Measurements from ENCODE around the gene CACUL1. TPM values are rescaled to one million over a fixed set of nuclear protein-coding genes. Genes with fewer than 3 reads are reported as not detected.

The CACUL1 gene
- total RNA-seq, 1 experiment from 2014 or later = 67.5 TPM

DNA sequence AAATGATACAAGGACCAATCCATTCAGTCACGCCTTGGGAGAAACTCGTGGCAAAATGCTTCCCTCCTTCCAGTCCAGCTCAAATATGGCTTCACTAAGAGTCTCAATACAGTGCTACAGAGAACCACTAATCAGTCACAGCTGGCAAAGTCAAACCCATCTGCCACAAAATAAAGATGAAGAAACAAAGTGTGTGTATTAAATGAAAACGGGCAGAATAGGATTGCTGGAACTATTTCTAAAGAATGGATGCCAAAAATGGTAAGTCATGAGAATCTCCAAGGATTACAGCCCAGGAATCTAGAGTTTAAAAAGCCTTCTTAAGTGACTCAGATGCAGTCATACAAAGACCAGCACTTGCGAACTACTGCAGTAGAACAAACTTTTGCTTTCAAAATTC lies 61.9 kb downstream of the CACUL1 start:
- Histone ChIP-seq H3K27ac (ENCODE audit: low read depth, low read length) (no peak overlapping the region), H3K27me3 (ENCODE audit: insufficient read depth, low read length) (no peaks in the 10 kb centered on the region), H3K4me2 (ENCODE audit: low read length) (no peak overlapping the region), H3K36me3 (ENCODE audit: control insufficient read depth in 1 of 2, insufficient read depth in 2 of 2, low read length in 2 of 2) (peaks cover 2 to 5% of the 10 kb centered on the region in 2 experiments; a peak in 1 of 4 replicates), H4K20me1 (ENCODE audit: insufficient read depth) (no peaks in the 10 kb centered on the region), H3K9ac (ENCODE audit: low read length) (no peak overlapping the region), H3K4me1 (ENCODE audit: control insufficient read depth in 1 of 2, insufficient read depth in 2 of 2, low read length in 2 of 2) (peaks cover 2 to 3% of the 10 kb centered on the region in 2 experiments; a peak in 3 of 4 replicates), H2AFZ (ENCODE audit: low read depth, low read length, poor library complexity, severe bottlenecking) (no peak overlapping the region), H3K4me3 (replicated peaks in 1 of 2; ENCODE audit: low read depth in 1 of 2, low read length in 2 of 2) (no peak overlapping the region), H3K9me2 (ENCODE audit: insufficient read depth) (no peaks in the 10 kb centered on the region), H3K79me2 (ENCODE audit: insufficient read depth, low read length) (peaks cover 14% of the 10 kb centered on the region; the same call in 1 of the 2 replicates), H3K9me3 (ENCODE audit: control insufficient read depth in 1 of 2, insufficient read depth in 1 of 2, low read depth in 1 of 2, low read length in 2 of 2) (no peaks in the 10 kb centered on the region)
- ChIA-PET POLR2A (no interaction called here), RAD21 (ENCODE audit: low non-redundant PET in 1 of 2, low total read pairs in 2 of 2, uncharacterized antibody in 2 of 2, unreplicated experiment in 2 of 2) (no interaction called here), CTCF (no interaction called here)
- ATAC-seq (no peak), DNase-seq (ENCODE audit: low read depth, low spot score) (no peak)
- intact Hi-C loops (cut with micrococcal nuclease) = no loop called here
- no peak for TF ChIP-seq CTCF (IDR thresholded peaks at IDR 0.05 in 2 of 3, conservative IDR thresholded peaks at IDR 0.05 in 1 of 3; ENCODE audit: borderline replicate concordance in 1 of 3, insufficient read depth in 1 of 3, low read depth in 2 of 3, low read length in 2 of 3)
- TF ChIP-seq, protein P1, sequence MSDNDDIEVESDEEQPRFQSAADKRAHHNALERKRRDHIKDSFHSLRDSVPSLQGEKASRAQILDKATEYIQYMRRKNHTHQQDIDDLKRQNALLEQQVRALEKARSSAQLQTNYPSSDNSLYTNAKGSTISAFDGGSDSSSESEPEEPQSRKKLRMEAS (IDR thresholded peaks at IDR 0.05) = no peak
- no peak for TF ChIP-seq POLR2A (IDR thresholded peaks at IDR 0.05; ENCODE audit: borderline replicate concordance, extremely low read depth, insufficient read depth, insufficient read length)
- TF ChIP-seq ELF1 (IDR thresholded peaks at IDR 0.05; ENCODE audit: borderline replicate concordance, low read depth) = no peak
- no peak for TF ChIP-seq YY1 (IDR thresholded peaks at IDR 0.05; ENCODE audit: extremely low read depth, insufficient replicate concordance, low read depth, low read length)
- no peak for TF ChIP-seq SP1 (IDR thresholded peaks at IDR 0.05; ENCODE audit: low read depth)
- TF ChIP-seq SRF (IDR thresholded peaks at IDR 0.05; ENCODE audit: low read depth) = no peak
- TF ChIP-seq ZFX (IDR thresholded peaks at IDR 0.05) = no peak
- TF ChIP-seq FOSL1 (IDR thresholded peaks at IDR 0.05; ENCODE audit: low read depth) = no peak
- TF ChIP-seq ATF3 (IDR thresholded peaks at IDR 0.05) = no peak
- no peak for TF ChIP-seq CEBPB (IDR thresholded peaks at IDR 0.05; ENCODE audit: low read depth)
- no peak for TF ChIP-seq JUND (IDR thresholded peaks at IDR 0.05)
- no peak for TF ChIP-seq EGR1 (IDR thresholded peaks at IDR 0.05; ENCODE audit: low read depth)
- TF ChIP-seq, protein P2, sequence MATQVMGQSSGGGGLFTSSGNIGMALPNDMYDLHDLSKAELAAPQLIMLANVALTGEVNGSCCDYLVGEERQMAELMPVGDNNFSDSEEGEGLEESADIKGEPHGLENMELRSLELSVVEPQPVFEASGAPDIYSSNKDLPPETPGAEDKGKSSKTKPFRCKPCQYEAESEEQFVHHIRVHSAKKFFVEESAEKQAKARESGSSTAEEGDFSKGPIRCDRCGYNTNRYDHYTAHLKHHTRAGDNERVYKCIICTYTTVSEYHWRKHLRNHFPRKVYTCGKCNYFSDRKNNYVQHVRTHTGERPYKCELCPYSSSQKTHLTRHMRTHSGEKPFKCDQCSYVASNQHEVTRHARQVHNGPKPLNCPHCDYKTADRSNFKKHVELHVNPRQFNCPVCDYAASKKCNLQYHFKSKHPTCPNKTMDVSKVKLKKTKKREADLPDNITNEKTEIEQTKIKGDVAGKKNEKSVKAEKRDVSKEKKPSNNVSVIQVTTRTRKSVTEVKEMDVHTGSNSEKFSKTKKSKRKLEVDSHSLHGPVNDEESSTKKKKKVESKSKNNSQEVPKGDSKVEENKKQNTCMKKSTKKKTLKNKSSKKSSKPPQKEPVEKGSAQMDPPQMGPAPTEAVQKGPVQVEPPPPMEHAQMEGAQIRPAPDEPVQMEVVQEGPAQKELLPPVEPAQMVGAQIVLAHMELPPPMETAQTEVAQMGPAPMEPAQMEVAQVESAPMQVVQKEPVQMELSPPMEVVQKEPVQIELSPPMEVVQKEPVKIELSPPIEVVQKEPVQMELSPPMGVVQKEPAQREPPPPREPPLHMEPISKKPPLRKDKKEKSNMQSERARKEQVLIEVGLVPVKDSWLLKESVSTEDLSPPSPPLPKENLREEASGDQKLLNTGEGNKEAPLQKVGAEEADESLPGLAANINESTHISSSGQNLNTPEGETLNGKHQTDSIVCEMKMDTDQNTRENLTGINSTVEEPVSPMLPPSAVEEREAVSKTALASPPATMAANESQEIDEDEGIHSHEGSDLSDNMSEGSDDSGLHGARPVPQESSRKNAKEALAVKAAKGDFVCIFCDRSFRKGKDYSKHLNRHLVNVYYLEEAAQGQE (IDR thresholded peaks at IDR 0.05; ENCODE audit: low read depth) = no peak
- no peak for TF ChIP-seq POLR2AphosphoS5 (IDR thresholded peaks at IDR 0.05; ENCODE audit: low read depth, low read length)
- BruUV-seq (replicated peaks) = no TSS peak

Data from HCT116 (cell line).